NOMO-1 treated with dmso at 0.1 percent for 144 hours (cell line): ENCODE results near the gene SERPINA9.
A peak's percentile ranks its signal among the peaks of the same experiment; 100 is the strongest.
"Not testable (repeated sequence)": the region's sequence is repeated elsewhere in the genome, so short reads cannot be mapped to it uniquely, and the experiment has no call there.

Source experiments
- DNase-seq: peaks from one replicate; lab custom pipeline; 2025; ENCODE audit not compliant: unreplicated experiment; lab: John Stamatoyannopoulos, UW

Gene SERPINA9

GRCh38 chr14:94486883-94487282 is 10.9 kb upstream of the SERPINA9 start:
- no peak for DNase-seq

GRCh38 chr14:94485944-94486841 is 10.2 kb upstream of the SERPINA9 start:
- DNase-seq, result peak; percentile 4

GRCh38 chr14:94484481-94484880 is 8.5 kb upstream of the SERPINA9 start:
- no peak for DNase-seq

GRCh38 chr14:94483729-94484275 is 7.8 kb upstream of the SERPINA9 start:
- no peak for DNase-seq

- no peak for DNase-seq
Observed at GRCh38 chr14:94483071-94483451, 7.1 kb upstream of the SERPINA9 start.

- not testable (repeated sequence) for DNase-seq
Observed at GRCh38 chr14:94482132-94483070, 6.4 kb upstream of the SERPINA9 start.

- no peak for DNase-seq
Observed at GRCh38 chr14:94481468-94482131, 5.6 kb upstream of the SERPINA9 start.

GRCh38 chr14:94480809-94481208 is 4.8 kb upstream of the SERPINA9 start:
- DNase-seq, result no peak

- DNase-seq, result no peak
Observed at GRCh38 chr14:94478420-94478819, 2.4 kb upstream of the SERPINA9 start.

- no peak for DNase-seq
Observed at GRCh38 chr14:94474581-94475031, 1.4 kb downstream of the SERPINA9 start.

- DNase-seq, result peak; percentile 37
Observed at GRCh38 chr14:94473666-94474410, 2.2 kb downstream of the SERPINA9 start.

- DNase-seq, result no peak
Observed at GRCh38 chr14:94472842-94473241, 3.2 kb downstream of the SERPINA9 start.

- no peak for DNase-seq
Observed at GRCh38 chr14:94471045-94471444, 5.0 kb downstream of the SERPINA9 start.

GRCh38 chr14:94470311-94470710 is 5.7 kb downstream of the SERPINA9 start:
- DNase-seq, result no peak

GRCh38 chr14:94469261-94469660 is 6.7 kb downstream of the SERPINA9 start:
- no peak for DNase-seq

GRCh38 chr14:94467728-94468520 is 8.1 kb downstream of the SERPINA9 start:
- DNase-seq, result no peak

- DNase-seq, result no peak
Observed at GRCh38 chr14:94466706-94467370, 9.2 kb downstream of the SERPINA9 start.

- DNase-seq, result no peak
Observed at GRCh38 chr14:94465042-94465441, 11.0 kb downstream of the SERPINA9 start.

GRCh38 chr14:94464290-94464689 is 11.7 kb downstream of the SERPINA9 start:
- DNase-seq, result no peak
